ENCODE results near the gene OR13C5.
"Not testable (repeated sequence)": the region's sequence is repeated elsewhere in the genome, so short reads cannot be mapped to it uniquely, and the experiment has no call there.

Gene OR13C5, protein sequence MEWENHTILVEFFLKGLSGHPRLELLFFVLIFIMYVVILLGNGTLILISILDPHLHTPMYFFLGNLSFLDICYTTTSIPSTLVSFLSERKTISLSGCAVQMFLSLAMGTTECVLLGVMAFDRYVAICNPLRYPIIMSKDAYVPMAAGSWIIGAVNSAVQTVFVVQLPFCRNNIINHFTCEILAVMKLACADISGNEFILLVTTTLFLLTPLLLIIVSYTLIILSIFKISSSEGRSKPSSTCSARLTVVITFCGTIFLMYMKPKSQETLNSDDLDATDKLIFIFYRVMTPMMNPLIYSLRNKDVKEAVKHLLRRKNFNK

GRCh38 chr9:104599313-104599712 is at the start of gene OR13C5:
Gene OR13C5, minus strand, starts transcription at chr9:104599413. Its CDS starts 0 bp downstream, at chr9:104599413.
- not testable (repeated sequence) for DNase-seq

DNA sequence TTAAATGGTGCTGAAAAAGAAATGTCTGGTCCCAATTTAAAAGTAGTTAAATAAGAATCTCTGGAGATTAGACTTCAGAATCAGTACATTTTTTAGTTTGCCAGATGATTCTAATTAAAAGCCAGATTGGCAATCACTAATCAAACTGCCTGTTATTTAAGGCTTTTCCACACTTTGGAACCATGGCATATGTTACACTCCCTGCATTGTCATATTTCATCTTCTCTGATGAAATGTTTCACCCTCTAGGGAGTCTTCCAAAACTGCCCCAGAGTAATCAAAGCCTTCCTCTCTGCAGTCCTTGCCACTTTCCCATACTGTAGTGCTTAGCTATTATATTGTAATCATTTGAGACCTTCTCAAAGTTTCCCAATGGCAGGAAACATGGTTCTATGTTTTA is 36.2 kb upstream of the OR13C5 start:
- DNase-seq = no peak

GRCh38 chr9:104633976-104634520 is 34.8 kb upstream of the OR13C5 start:
- DNase-seq = no peak

DNA sequence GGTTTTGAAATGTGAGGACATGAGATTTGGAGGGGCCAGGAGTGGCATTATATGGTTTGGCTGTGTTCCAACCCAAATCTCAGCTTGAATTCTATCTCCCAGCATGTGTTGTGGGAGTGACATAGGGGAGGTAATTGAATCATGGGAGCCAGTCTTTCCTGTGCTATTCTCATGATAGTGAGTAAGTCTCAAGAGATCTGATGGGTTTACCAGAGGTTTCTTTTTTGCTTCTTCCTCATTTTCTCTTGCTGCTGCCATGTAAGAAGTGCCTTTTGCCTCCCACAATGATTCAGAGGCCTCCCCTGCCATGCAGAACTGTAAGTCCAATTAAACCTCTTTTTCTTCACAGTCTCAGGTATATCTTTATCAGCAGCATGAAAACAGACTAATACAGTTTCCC is 26.8 kb upstream of the OR13C5 start:
- DNase-seq = not testable (repeated sequence)

- no peak for DNase-seq
Observed at GRCh38 chr9:104618104-104618503, 18.9 kb upstream of the OR13C5 start, which contains the start of gene OR13C9. Gene OR13C9, minus strand, starts transcription at chr9:104618204. Its CDS starts 0 bp downstream, at chr9:104618204.

DNA sequence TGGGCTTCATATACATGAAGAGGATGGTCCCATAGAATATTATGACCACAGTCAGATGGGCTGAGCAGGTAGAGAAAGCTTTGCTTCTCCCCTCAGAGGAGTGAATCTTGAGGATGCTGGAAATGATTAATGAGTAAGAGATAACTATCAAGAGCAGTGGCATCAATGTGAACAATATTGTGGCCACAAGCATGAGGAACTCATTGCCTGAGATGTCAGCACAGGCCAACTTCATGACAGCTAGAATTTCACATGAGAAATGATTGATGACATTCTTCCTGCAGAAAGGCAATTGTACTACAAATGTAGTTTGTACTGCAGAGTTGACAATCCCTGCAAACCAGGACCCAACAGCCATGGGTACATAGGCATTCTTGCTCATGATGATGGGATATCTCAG is 18.2 kb upstream of the OR13C5 start:
- no peak for DNase-seq

DNA sequence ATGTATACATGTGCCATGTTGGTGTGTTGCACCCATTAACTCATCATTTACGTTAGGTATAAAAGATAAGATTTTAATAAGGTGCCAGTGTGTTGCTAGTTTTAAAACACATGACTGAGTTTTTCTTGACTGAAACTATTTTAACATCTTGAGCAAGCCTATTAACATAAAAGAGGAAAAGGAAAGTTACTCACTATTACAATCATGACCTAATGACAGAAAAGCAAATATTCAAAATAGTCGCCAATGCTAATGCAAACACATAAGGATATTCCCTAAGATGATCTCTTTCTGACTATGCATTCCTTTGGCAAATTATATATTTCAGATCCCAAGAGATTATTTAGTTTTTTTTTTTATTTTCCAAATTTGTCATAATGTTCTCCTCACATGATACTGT is 12.0 kb upstream of the OR13C5 start:
- no peak for DNase-seq

DNA sequence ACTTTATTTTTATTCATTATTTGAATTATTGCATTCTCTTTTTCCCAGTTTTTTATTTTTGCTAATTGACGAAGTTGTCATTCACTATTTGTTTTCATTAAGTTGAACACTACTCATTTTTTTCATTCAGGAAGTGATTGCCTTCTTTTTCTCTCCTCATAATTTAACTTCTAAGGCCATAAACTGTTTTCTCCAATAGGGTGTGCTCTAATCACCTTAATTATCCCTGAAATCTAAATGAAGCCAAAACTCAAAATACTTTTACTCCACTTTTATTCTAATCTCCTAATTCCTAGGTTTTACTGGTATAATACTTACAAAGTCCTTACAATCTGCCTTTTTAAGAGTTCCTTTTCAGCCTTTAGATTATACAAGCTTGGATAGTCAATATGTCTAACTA is 9.1 kb upstream of the OR13C5 start:
- DNase-seq = peak; percentile 22

DNA sequence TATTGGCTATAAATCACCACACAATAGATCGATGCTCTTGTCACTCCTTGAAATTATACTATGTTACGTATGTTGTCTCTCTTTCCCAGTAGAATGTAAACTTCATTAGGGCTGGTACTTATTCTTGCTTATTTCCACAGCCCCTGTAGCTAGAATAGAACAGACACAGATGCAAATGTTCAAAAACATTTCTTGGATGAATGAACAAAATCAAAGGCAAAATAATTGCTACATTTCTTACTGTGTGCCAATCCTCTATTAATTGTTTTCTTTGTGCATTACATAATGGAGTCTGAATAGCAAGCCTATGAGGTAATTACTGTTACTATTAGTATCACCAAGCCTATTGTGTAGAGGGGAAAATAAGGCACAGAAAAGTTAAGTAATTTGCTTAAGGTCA is 6.9 kb upstream of the OR13C5 start:
- no peak for DNase-seq

DNA sequence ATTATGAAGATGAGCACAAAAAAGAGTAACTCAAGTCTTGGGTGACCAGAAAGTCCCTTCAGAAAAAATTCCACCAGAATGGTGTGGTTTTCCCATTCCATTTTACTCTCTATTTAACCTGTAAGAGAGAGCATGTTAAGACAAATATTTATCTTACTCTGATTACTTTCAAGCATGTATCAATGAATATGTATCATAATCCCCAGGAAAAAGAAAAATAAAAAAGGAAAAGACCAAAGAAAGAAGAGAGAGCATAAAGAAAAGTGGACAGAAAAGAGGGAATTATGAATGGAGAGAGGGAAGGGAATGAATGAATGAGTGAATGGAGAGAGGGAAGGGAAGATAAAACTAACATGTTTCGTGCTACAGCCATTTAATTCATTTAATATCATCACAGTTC is 6.3 kb upstream of the OR13C5 start, which contains the start of gene OR13C2:
TSS of gene OR13C2 (minus strand) at position 101 of the 400 bp plus-strand sequence. CDS start at position 101, 0 bp downstream.
- DNase-seq = not testable (repeated sequence)

DNA sequence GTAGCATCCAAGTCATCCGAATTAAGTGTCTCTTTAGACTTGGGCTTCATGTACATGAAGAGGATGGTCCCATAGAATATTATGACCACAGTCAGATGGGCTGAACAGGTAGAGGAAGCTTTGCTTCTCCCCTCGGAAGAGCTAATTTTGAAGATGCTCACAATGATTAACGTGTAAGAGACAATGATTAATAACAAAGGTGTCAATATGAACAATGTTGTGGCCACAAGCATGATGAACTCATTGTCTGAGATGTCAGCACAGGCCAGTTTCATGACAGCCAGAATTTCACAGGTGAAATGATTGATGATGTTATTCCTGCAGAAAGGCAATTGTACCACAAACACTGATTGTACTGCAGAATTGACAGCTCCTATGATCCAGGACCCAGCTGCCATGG is 5.6 kb upstream of the OR13C5 start:
- DNase-seq = no peak

- DNase-seq = not testable (repeated sequence)
Observed at GRCh38 chr9:104598749-104599148, 464 bp downstream of the OR13C5 start.

DNA sequence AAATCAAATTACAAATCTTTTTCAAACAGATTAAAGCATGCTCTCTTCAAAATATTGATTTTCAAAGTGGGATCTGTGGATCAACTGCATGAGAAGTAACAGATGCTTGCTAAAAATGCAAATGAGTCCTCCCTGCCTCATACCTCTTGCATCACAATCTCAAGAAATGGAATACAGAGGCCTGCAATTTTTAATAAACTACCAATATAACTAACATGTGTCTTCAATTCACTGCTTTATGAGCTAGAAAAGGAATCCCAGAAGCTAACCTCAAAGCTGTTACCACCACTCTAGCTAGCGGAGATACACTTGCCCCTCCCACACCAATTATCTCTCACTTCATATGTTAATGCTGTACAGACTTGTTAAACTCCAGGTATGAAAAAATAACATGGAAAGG is 9.6 kb downstream of the OR13C5 start:
- no peak for DNase-seq

DNA sequence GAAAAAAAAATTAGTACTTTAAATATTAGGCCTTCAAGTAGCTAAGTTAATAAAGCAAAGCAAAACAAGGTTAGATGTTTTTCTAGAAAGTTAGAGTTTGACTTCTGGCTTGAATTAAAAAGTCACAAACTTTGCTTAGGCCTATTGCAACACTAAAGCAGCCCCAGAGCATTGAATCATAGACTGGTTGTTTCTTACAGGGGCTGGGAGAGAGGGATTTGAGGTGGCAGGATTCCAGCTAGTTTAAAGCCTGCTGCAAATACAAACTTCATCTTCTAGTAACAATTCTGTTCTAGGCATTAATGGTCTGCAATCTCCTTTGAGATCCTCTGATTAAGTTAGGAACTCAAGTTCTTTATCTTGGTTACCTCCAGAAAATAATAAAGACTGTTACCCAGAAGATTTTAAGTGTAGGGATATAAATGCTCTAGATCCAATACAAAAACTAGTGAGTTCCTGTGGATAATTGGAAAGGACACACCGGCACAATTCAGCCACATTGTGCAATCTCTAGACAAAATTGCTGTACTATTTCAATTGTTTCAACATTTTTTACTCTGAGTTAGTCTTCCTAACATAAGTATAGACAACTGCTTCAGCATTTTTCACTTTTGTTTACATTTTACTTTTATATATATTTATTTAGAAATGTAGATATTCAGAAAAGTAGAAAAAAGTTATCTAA is 12.6 kb downstream of the OR13C5 start:
- peak; percentile 5 for DNase-seq

- DNase-seq = no peak
Observed at GRCh38 chr9:104580562-104580961, 18.7 kb downstream of the OR13C5 start.

DNA sequence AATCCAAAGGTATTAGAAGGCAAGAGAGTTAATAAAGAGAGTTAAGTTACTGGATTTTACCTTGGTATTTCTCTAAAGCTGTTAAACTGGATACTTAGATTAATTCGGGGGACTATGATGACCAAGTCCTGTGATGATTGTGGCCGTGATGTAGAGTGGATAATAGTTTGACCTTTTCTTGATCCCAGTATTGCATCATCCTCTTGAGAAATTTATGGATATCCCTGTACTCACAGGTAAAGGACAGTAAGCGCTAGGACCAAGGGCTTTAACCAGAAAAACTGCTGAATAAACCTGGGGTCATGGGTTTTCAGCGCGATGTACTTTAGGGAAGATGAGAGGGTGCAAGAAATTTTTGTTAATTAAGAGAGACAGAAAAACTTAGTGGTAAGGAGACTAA is 21.9 kb downstream of the OR13C5 start:
- no peak for DNase-seq

DNA sequence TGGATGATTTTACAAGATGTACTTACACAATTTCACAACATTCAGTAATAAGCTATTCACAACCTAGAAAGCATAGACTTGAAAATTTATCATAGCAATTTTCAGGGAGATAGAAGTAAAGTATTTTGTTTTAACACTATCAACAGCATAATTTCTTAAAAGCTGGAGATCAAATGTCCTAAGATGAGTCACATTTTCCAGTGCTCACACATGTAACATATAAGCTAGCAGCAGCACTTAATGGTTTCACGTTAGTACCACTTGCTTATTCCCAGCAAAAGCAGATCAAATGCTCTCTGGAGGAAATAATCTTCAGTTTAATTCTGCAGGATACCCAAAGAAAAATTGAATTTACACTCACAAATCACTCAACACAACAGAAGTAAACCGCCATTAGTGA is 23.8 kb downstream of the OR13C5 start:
- no peak for DNase-seq

- no peak for DNase-seq
Observed at GRCh38 chr9:104572612-104573011, 26.6 kb downstream of the OR13C5 start.

- DNase-seq = no peak
Observed at GRCh38 chr9:104568868-104569267, 30.3 kb downstream of the OR13C5 start, which contains the start of gene OR13C8. Gene OR13C8, plus strand, starts transcription at chr9:104569168. Its CDS starts 0 bp downstream, at chr9:104569168.

- no peak for DNase-seq
Observed at GRCh38 chr9:104564358-104564757, 34.9 kb downstream of the OR13C5 start.

GRCh38 chr9:104556830-104557634 is 42.2 kb downstream of the OR13C5 start:
- DNase-seq = no peak

DNA sequence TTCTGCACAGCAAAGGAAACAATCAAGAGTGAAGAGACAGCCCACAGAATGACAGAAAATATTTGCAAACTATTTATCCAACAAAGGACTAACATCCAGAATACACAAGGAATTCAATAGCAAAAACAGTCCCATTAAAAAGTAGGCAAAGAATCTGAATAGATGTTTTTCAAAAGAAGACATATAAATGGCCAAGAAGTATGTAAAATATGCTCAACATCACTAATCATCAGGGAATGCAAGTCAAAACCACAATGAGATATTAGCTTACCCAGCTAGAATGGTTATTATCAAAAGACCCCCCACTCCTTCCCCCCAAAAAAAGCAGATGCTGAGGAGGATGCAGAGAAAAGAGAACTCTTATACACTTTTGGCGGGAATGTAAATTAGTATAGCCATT is 43.7 kb downstream of the OR13C5 start:
- no peak for DNase-seq

DNA sequence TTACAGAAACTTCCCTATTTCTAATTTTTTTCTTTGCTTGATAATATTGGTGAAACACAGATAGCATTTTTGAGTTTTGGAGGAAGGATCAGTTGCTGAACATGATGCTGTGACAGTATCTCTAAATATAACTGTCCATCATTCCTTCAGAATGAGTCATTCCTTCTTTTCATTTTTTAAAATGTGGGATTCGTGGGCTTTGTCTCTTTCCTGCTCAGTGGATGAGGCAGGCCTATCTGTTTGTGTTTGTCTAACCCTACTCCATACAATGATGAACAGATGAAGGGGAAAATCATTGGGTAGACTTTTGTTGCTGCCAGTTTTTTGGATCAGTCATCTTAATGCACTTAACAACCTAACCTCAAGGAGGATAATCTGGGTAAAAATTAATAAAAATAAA is 46.0 kb downstream of the OR13C5 start:
- DNase-seq = peak; percentile 39

Data from HCEC 1CT (cell line).